ENCODE measurements around the gene REPS1. TPM values are rescaled to one million over a fixed set of nuclear protein-coding genes. Genes with fewer than 3 reads are reported as not detected.

REPS1 gene
- total and polyA plus RNA-seq, 7 experiments from 2014 or later = 24.7 to 74.6 (median 65.4) TPM

GRCh38 chr6:138988469-138988834, 399 bp upstream of the REPS1 start:
- intact Hi-C loops (cut with micrococcal nuclease) = loop anchor here (1.0 to 5.0 kb wide), 11 partner anchors 40 to 386 kb away; partner anchors contain the start of genes ABRACL (in 2 of the 2), CCDC28A (in 2 of the 2), CITED2 (in 2 of the 2) and HECA (in 1 of the 2)
- Mint-ChIP-seq H3K36me3 (no peaks in the 10 kb centered on the region), H3K9me3 (peaks cover 0 to 2% (median 0%) of the 10 kb centered on the region in 11 donors), H3K27ac (peak overlapping the region; percentile 84 to 96 (median 91)), H3K4me1 (peaks cover 7 to 24% (median 13%) of the 10 kb centered on the region in 7 donors), H3K4me3 (peak overlapping the region in 7 of 10 donors; percentile 86 to 94 (median 92)), H3K27me3 (peaks cover 0 to 5% (median 0%) of the 10 kb centered on the region in 5 donors)
- Histone ChIP-seq H3K9me3 (ENCODE audit: control insufficient read depth in 2 of 3, low read length in 3 of 3) (no peaks in the 10 kb centered on the region), H3K4me3 (ENCODE audit: low read length) (peak overlapping the region; percentile 61), H3K4me1 (ENCODE audit: control insufficient read depth in 2 of 2, insufficient read depth in 2 of 2, low read length in 2 of 2) (peaks cover 32 to 37% of the 10 kb centered on the region in 2 donors), H3K27ac (ENCODE audit: low read depth, low read length) (peak overlapping the region; percentile 89), H3K36me3 (ENCODE audit: control insufficient read depth in 2 of 3, insufficient read depth in 3 of 3, low read length in 3 of 3) (peaks cover 0 to 7% (median 0%) of the 10 kb centered on the region in 3 experiments), H3K27me3 (ENCODE audit: control insufficient read depth in 2 of 2, insufficient read depth in 2 of 2, low read length in 2 of 2) (no peaks in the 10 kb centered on the region)
- CTCF ChIA-PET = interaction anchor here (0.6 to 5.6 kb wide), 4 partner anchors 43 to 1102 kb away, joined by 3 to 27 read pairs (median 4); no protein-coding TSS in a partner anchor
- DNase-seq (no peak), ATAC-seq (peak; percentile 4)
- POLR2A ChIA-PET = interaction anchor here (0.5 to 4.3 kb wide), 13 partner anchors 19 to 386 kb away, joined by 3 to 34 read pairs (median 4); partner anchors contain the start of gene CITED2

- ChIA-PET CTCF (interaction anchor here (0.6 to 5.6 kb wide), 6 partner anchors 31 to 1260 kb away, joined by 3 to 27 read pairs (median 4); no protein-coding TSS in a partner anchor), POLR2A (interaction anchor here (0.7 to 4.3 kb wide), 17 partner anchors 40 to 387 kb away, joined by 3 to 34 read pairs (median 5); partner anchors contain the start of genes ABRACL, CITED2 and TXLNB)
- Histone ChIP-seq H3K36me3 (ENCODE audit: control insufficient read depth in 2 of 3, insufficient read depth in 3 of 3, low read length in 3 of 3) (peaks cover 0 to 7% (median 0%) of the 10 kb centered on the region in 3 experiments), H3K4me3 (ENCODE audit: low read length) (peak overlapping the region; percentile 56), H3K9me3 (ENCODE audit: control insufficient read depth in 2 of 3, low read length in 3 of 3) (no peaks in the 10 kb centered on the region), H3K4me1 (ENCODE audit: control insufficient read depth in 2 of 2, insufficient read depth in 2 of 2, low read length in 2 of 2) (peaks cover 32 to 47% of the 10 kb centered on the region in 2 donors), H3K27ac (ENCODE audit: low read depth, low read length) (peak overlapping the region; percentile 89), H3K27me3 (ENCODE audit: control insufficient read depth in 2 of 2, insufficient read depth in 2 of 2, low read length in 2 of 2) (no peaks in the 10 kb centered on the region)
- ATAC-seq = no peak
- peaks cover 7 to 24% (median 13%) of the 10 kb centered on the region in 7 donors for H3K4me1 Mint-ChIP-seq
- H3K4me3 Mint-ChIP-seq = peak overlapping the region in 6 of 10 donors; percentile 85 to 94 (median 88)
- H3K36me3 Mint-ChIP-seq = no peaks in the 10 kb centered on the region
- intact Hi-C loops (cut with micrococcal nuclease) = loop anchor here (5.0 kb wide), 3 partner anchors 40 to 140 kb away; no protein-coding TSS in a partner anchor
- H3K9me3 Mint-ChIP-seq = no peaks in the 10 kb centered on the region
- peaks cover 0 to 2% (median 0%) of the 10 kb centered on the region in 5 donors for H3K27me3 Mint-ChIP-seq
- peak in 4 of 9 donors; percentile 6 to 9 (median 8) for DNase-seq
- peak overlapping the region; percentile 45 to 89 (median 67) for H3K27ac Mint-ChIP-seq
Measured at GRCh38 chr6:138987080-138987642, 892 bp downstream of the REPS1 start.

GRCh38 chr6:138986578-138986977, 1.5 kb downstream of the REPS1 start:
- ChIA-PET CTCF (interaction anchor here (0.7 to 5.6 kb wide), 6 partner anchors 26 to 383 kb away, joined by 3 to 27 read pairs (median 4); no protein-coding TSS in a partner anchor), POLR2A (interaction anchor here (0.7 to 4.3 kb wide), 16 partner anchors 40 to 388 kb away, joined by 3 to 34 read pairs (median 5); partner anchors contain the start of genes ABRACL, CITED2 and TXLNB)
- Histone ChIP-seq H3K4me1 (ENCODE audit: control insufficient read depth in 2 of 2, insufficient read depth in 2 of 2, low read length in 2 of 2) (peaks cover 32 to 53% of the 10 kb centered on the region in 2 donors), H3K27me3 (ENCODE audit: control insufficient read depth in 2 of 2, insufficient read depth in 2 of 2, low read length in 2 of 2) (no peaks in the 10 kb centered on the region), H3K9me3 (ENCODE audit: control insufficient read depth in 2 of 3, low read length in 3 of 3) (no peaks in the 10 kb centered on the region), H3K4me3 (ENCODE audit: low read length) (peak overlapping the region; percentile 56), H3K27ac (ENCODE audit: low read depth, low read length) (peak overlapping the region; percentile 89), H3K36me3 (ENCODE audit: control insufficient read depth in 2 of 3, insufficient read depth in 3 of 3, low read length in 3 of 3) (peaks cover 0 to 7% (median 0%) of the 10 kb centered on the region in 3 experiments)
- no peaks in the 10 kb centered on the region for H3K9me3 Mint-ChIP-seq
- H3K4me3 Mint-ChIP-seq = peak overlapping the region in 4 of 10 donors; percentile 84 to 94 (median 92)
- H3K27ac Mint-ChIP-seq = peak overlapping the region; percentile 15 to 89 (median 62)
- no peak for DNase-seq
- H3K4me1 Mint-ChIP-seq = peaks cover 11 to 26% (median 17%) of the 10 kb centered on the region in 7 donors
- H3K36me3 Mint-ChIP-seq = no peaks in the 10 kb centered on the region
- H3K27me3 Mint-ChIP-seq = peaks cover 0 to 2% (median 0%) of the 10 kb centered on the region in 5 donors
- no peak for ATAC-seq
- intact Hi-C loops (cut with micrococcal nuclease) = loop anchor here (5.0 kb wide), 3 partner anchors 39 to 141 kb away; no protein-coding TSS in a partner anchor

GRCh38 chr6:138981416-138981815, 6.6 kb downstream of the REPS1 start:
- no peak overlapping the region for H3K27ac ChIP-seq (ENCODE audit: low read depth, low read length)
- DNase-seq (no peak), ATAC-seq (no peak)
- no peaks in the 10 kb centered on the region for H3K36me3 ChIP-seq (ENCODE audit: control insufficient read depth in 2 of 3, insufficient read depth in 3 of 3, low read length in 3 of 3)
- ChIA-PET POLR2A (interaction anchor here (0.6 to 1.0 kb wide), 2 partner anchors 8 to 132 kb away, joined by 3 to 4 read pairs; no protein-coding TSS in a partner anchor), CTCF (interaction anchor here (0.5 kb wide), 1 partner anchor 365 kb away, joined by 3 read pairs; no protein-coding TSS in a partner anchor)
- H3K9me3 Mint-ChIP-seq = no peaks in the 10 kb centered on the region
- no peak overlapping the region for H3K27ac Mint-ChIP-seq
- peaks cover 14 to 52% (median 49%) of the 10 kb centered on the region in 7 donors for H3K4me1 Mint-ChIP-seq
- peak overlapping the region in 3 of 10 donors; percentile 8 to 37 (median 8) for H3K4me3 Mint-ChIP-seq
- H3K4me1 ChIP-seq (ENCODE audit: control insufficient read depth in 2 of 2, insufficient read depth in 2 of 2, low read length in 2 of 2) = peaks cover 20 to 45% of the 10 kb centered on the region in 2 donors
- peaks cover 0 to 6% (median 0%) of the 10 kb centered on the region in 5 donors for H3K36me3 Mint-ChIP-seq
- no peaks in the 10 kb centered on the region for H3K27me3 ChIP-seq (ENCODE audit: control insufficient read depth in 2 of 2, insufficient read depth in 2 of 2, low read length in 2 of 2)
- no peak overlapping the region for H3K4me3 ChIP-seq (ENCODE audit: low read length)
- H3K27me3 Mint-ChIP-seq = no peaks in the 10 kb centered on the region
- intact Hi-C loops (cut with micrococcal nuclease) = loop anchor here in 1 of 2 donors (5.0 kb wide), 1 partner anchor 574 kb away; no protein-coding TSS in a partner anchor
- no peaks in the 10 kb centered on the region for H3K9me3 ChIP-seq (ENCODE audit: control insufficient read depth in 2 of 3, low read length in 3 of 3)

- H3K4me1 ChIP-seq (ENCODE audit: control insufficient read depth in 2 of 2, insufficient read depth in 2 of 2, low read length in 2 of 2) = peaks cover 16 to 34% of the 10 kb centered on the region in 2 donors
- H3K9me3 ChIP-seq (ENCODE audit: control insufficient read depth in 2 of 3, low read length in 3 of 3) = no peaks in the 10 kb centered on the region
- Mint-ChIP-seq H3K36me3 (peaks cover 0 to 6% (median 0%) of the 10 kb centered on the region in 5 donors), H3K4me3 (peak overlapping the region in 4 of 10 donors; percentile 8 to 27 (median 16)), H3K27ac (peak overlapping the region in 5 of 9 donors; percentile 2 to 48 (median 26)), H3K9me3 (no peaks in the 10 kb centered on the region), H3K27me3 (no peaks in the 10 kb centered on the region), H3K4me1 (peaks cover 14 to 65% (median 50%) of the 10 kb centered on the region in 7 donors)
- CTCF ChIA-PET = no interaction called here
- POLR2A ChIA-PET = no interaction called here
- DNase-seq (no peak), ATAC-seq (peak; percentile 53)
- no peaks in the 10 kb centered on the region for H3K36me3 ChIP-seq (ENCODE audit: control insufficient read depth in 2 of 3, insufficient read depth in 3 of 3, low read length in 3 of 3)
- intact Hi-C loops (cut with micrococcal nuclease) = loop anchor here in 1 of 2 donors (5.0 kb wide), 1 partner anchor 573 kb away; no protein-coding TSS in a partner anchor
- no peak overlapping the region for H3K4me3 ChIP-seq (ENCODE audit: low read length)
- no peak overlapping the region for H3K27ac ChIP-seq (ENCODE audit: low read depth, low read length)
- H3K27me3 ChIP-seq (ENCODE audit: control insufficient read depth in 2 of 2, insufficient read depth in 2 of 2, low read length in 2 of 2) = no peaks in the 10 kb centered on the region
Measured at GRCh38 chr6:138979813-138980668, 8.0 kb downstream of the REPS1 start.

GRCh38 chr6:138979365-138979764, 8.7 kb downstream of the REPS1 start:
- POLR2A ChIA-PET = no interaction called here
- DNase-seq = no peak
- no peak for ATAC-seq
- H3K36me3 Mint-ChIP-seq = peaks cover 0 to 6% (median 0%) of the 10 kb centered on the region in 5 donors
- Histone ChIP-seq H3K4me1 (ENCODE audit: control insufficient read depth in 2 of 2, insufficient read depth in 2 of 2, low read length in 2 of 2) (peaks cover 15 to 27% of the 10 kb centered on the region in 2 donors), H3K4me3 (ENCODE audit: low read length) (no peak overlapping the region), H3K27ac (ENCODE audit: low read depth, low read length) (no peak overlapping the region), H3K9me3 (ENCODE audit: control insufficient read depth in 2 of 3, low read length in 3 of 3) (no peaks in the 10 kb centered on the region), H3K27me3 (ENCODE audit: control insufficient read depth in 2 of 2, insufficient read depth in 2 of 2, low read length in 2 of 2) (no peaks in the 10 kb centered on the region), H3K36me3 (ENCODE audit: control insufficient read depth in 2 of 3, insufficient read depth in 3 of 3, low read length in 3 of 3) (no peaks in the 10 kb centered on the region)
- H3K4me3 Mint-ChIP-seq = peak overlapping the region in 4 of 10 donors; percentile 17 to 28 (median 26)
- intact Hi-C loops (cut with micrococcal nuclease) = no loop called here
- peak overlapping the region in 1 of 9 donors; percentile 16 for H3K27ac Mint-ChIP-seq
- no peaks in the 10 kb centered on the region for H3K27me3 Mint-ChIP-seq
- CTCF ChIA-PET = no interaction called here
- H3K9me3 Mint-ChIP-seq = no peaks in the 10 kb centered on the region
- peaks cover 16 to 72% (median 55%) of the 10 kb centered on the region in 7 donors for H3K4me1 Mint-ChIP-seq

Measured in naive thymus-derived CD4-positive, alpha-beta T cell (primary cell).